ENCODE data around the gene TTLL12.

The TTLL12 gene

DNA sequence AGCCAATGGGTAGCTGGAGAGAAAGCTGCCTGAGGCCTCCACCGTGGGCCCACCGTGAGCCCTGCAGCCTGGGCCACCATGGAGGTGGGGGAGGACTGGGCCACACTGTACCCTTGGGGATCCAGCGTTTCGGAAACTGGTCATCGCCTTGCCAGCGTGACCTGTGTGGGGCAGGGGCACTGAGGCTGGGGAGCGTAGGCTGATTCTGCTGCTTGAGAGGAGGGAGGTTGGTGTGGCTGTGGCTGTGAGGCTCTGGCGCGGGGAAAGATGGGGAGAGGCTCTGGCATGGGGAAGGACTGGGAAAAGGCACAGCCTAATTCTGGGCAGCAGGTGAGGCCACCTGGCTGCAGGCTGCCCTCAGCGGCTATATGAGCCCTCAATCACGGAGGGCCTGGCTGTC lies 12.6 kb upstream of the TTLL12 start:
- DNase-seq (ENCODE audit: low spot score), result no peak

- DNase-seq (ENCODE audit: low spot score), result no peak
Measured at GRCh38 chr22:43198936-43199335, 12.0 kb upstream of the TTLL12 start.

DNA sequence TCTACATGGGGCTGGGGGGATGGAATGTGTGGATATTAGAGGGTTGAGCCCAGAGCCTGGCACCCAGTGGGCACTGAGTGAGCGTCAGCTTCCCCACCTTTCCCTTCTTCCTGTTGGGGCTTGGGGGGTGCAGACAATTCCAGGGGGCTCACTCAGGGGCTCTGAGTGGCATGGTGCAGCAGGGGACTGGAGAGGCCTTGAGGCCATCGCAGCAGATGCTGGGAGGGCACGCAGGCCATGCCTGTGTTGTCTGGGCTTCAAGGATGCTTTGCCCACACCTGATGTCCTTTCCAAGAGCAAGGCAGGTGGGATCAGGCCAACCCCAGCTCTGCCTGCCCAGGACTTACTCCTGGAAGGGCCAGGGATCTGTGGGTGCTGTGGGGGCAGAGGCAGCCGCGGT lies 11.2 kb upstream of the TTLL12 start:
- no peak for DNase-seq (ENCODE audit: low spot score)

DNA sequence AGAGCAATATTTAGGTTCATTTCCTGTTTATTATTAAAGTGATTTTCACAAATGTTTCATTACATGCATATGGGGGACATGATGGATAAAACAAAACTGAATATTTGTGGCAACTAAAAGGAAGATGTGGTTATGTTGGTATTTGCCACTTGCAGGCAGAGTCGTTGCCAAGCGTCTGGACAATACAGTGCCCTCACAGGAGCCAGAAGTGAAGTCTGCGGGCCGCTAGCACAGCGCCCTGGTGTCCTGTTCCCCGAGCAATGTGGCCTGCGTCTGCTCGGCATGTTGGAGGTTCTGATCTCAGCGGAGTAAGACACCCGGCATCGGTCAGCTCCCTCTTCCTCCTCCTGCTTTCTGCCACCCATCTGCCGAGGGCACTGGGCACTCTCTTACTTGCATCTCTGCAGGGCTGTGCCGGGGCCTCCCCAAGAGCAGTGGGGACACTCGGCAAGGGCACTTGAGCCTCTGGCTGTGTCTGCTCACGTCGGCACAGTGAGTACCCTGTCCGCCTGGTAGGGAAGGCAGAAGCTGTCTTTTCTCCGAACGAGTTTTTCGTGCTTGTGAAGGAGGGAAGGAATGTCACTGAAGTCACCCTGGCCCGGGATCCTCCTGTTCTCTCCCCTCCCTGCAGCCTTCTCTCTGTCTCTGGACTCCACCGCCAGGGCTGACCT lies 10.5 kb upstream of the TTLL12 start:
- DNase-seq (ENCODE audit: low spot score), result no peak

- DNase-seq (ENCODE audit: low spot score), result no peak
Measured at GRCh38 chr22:43191831-43192230, 4.9 kb upstream of the TTLL12 start.

- DNase-seq (ENCODE audit: low spot score), result no peak
Measured at GRCh38 chr22:43188829-43189545, 2.1 kb upstream of the TTLL12 start.

GRCh38 chr22:43187171-43188099 lies 501 bp upstream of the TTLL12 start:
- DNase-seq (ENCODE audit: low spot score), result peak; percentile 97

DNA sequence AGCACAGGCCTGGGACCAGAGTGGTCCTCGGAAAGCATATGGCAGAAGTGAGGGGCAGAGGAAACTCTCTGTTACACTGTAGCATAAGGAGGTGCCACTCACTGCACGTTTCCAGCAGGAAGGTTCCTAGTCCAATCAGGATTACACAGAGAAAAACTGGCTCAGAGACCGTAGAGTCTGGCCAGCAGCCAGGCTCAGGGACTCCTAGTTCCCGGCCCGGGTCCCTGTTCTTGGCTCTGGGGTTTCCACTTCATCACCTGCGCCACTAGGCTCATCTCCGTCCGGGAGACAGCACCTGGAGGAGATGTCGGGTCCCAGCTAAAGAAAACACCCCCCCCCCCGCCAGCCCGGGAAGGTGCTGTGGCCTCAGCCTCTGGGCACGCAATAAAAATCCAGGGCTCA lies 1.1 kb downstream of the TTLL12 start:
- DNase-seq (ENCODE audit: low spot score), result peak; percentile 52

GRCh38 chr22:43183496-43184277 lies 3.2 kb downstream of the TTLL12 start:
- DNase-seq (ENCODE audit: low spot score), result peak; percentile 86

DNA sequence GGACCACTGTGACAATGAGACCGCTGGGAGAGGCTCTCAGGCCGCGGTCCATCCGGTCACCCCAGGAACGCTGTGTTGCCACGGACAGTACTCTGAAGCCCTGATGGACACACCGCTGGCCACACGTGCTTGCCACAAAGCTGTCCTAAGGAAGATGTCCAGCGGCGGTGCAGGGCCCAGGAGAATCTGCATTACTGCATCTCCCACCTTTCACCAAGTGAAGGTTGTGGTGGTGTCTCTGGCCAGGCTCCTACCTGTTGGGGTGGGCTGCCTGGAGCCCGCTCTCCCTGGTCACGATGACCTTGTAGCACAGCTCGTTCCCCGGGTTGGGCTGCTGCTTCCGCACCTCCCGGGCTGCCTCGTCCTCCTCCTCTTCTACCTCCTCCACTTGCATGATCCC lies 4.2 kb downstream of the TTLL12 start:
- no peak for DNase-seq (ENCODE audit: low spot score)

GRCh38 chr22:43182118-43182517 lies 4.8 kb downstream of the TTLL12 start:
- DNase-seq (ENCODE audit: low spot score), result no peak

- no peak for DNase-seq (ENCODE audit: low spot score)
Measured at GRCh38 chr22:43181321-43182076, 5.4 kb downstream of the TTLL12 start.

GRCh38 chr22:43180670-43181069 lies 6.3 kb downstream of the TTLL12 start:
- no peak for DNase-seq (ENCODE audit: low spot score)

DNA sequence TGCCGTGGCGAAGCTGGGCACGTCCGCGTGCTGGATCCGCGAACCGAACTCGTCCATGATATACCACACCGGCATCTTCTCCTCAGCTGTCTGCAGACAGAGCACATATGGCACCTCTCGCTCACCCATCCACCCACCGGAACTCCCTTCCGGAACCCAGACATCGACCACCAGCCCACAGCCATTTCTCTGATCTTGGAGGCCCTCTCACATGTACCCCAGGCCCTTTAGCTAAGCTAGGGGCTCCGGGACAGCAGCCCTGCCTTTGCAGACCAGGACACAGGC lies 7.1 kb downstream of the TTLL12 start:
- no peak for DNase-seq (ENCODE audit: low spot score)

DNA sequence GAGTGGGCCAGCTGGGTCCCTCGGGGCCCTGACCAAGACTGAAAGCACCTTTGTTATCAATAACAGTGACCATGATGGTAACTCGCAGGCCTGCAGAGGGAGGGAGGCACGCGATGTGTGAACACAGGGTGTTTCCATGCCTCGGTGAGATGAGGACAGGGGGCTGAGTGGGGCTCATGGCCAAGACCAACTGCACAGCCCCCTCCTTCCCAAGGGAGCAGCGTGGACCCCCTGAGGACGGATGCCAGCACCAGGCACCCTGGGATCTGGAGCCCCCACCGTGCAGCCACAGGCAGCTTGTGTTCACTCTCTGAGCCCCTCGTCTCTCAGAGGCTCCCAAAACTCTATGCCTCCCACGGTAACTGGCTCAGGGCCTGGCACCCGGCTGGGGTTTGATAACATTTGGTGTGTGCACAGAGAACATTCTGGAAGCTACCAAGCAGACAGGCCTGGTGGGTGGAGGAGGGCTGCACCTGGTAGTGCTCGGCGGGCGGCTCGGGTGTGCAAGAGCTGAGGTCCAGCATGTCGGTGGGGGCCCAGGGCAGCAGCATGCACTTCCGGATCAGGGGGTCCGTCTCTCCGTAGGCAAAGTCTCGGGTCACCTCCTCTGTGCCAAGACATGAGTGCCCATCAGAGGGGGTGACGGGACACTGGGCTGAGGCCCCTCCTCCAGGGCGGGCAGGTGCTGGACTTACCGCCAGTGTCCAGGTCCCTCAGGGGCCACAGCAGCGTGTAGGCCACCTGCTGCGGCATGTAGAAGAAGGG lies 7.6 kb downstream of the TTLL12 start:
- no peak for DNase-seq (ENCODE audit: low spot score)

GRCh38 chr22:43177479-43177878 lies 9.5 kb downstream of the TTLL12 start:
- no peak for DNase-seq (ENCODE audit: low spot score)

DNA sequence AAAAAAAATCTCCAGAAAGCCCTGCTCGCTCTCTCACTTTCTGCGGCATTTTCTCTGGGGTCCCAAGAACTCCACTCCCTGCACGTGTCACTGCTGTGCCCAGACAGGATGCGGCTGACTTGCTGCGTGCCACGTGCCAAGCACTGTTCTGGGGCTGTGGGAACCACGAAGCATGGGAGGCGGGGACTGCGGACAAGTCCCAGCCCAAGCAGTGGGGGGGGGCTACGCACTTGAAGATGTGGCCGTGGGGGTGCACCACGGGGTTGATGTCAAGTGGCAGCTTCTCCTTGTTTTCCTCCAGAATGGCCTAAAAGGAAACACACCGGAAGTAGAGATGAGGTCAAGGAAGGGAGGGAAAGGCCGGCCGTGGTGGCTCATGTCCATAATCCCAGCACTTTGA lies 10.8 kb downstream of the TTLL12 start:
- no peak for DNase-seq (ENCODE audit: low spot score)

DNA sequence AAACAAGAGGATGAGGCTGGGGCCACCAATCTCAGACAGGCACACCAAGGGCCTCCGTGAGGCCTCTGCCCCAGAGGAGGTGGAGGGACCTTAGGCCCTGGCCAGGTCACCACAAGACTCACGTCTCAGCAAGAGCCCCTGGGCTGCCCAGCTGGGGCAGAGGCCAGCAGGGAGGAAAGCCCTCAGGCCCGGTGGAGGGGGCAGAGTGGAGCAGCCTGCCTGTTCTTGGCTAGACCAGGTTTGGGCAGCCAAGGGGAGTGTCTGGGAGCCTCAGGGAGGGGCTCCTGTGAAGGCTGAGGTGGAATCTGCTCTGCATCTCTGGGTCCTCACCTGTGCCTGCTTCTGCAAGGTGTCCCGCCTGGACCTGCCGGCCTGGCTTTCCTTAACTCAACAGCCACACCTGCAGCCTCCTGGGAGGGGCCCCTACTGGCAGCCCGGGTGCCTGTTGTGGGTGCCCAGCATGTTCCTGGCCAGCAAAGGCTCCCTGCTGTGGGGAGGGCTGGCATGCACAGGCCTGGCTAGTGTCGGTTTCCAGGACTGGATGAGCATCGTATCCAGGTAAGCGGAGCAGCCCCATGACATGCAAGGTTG lies 11.9 kb downstream of the TTLL12 start:
- no peak for DNase-seq (ENCODE audit: low spot score)

DNA sequence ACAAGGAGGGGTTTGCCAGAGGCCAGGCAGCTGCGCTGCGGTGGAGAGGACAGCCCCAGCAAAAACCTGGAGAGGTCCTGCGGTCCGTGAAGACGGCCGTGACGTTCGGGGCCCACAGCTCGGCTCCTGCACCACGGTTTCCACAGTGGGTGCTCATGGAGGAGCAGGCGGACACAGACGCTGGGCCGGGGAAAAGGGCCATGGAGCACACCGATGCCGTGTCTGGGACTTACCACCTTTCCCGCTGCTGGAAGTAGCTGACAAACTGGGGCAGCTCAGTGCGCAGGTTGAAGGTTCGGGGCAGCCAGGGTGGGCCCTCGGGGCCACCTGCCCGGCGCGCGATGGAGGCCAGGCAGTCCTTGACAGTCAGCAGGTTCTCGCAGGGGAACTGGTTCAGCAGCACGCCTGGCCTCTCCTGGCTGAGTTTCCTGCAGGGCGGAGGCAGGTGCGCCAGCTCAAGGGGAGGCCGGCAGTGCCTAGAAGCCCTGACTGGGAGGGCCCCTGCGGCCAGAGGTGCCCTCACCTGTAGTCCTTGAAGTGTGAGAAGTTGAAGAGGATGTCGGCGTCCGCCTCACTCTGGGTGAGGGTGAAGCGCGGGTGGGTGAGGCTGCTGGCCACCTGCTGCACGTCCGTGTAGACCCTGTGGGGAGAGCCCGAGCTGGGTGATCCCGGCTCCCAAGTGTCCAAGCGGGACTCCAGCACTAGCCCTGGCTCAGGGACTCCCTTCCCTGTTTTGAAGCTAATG lies 12.8 kb downstream of the TTLL12 start:
- DNase-seq (ENCODE audit: low spot score), result no peak

GRCh38 chr22:43173566-43173965 lies 13.4 kb downstream of the TTLL12 start:
- DNase-seq (ENCODE audit: low spot score), result no peak
